Measurements from ENCODE around the gene IFITM2. TPM values are rescaled to one million over a fixed set of nuclear protein-coding genes. Genes with fewer than 3 reads are reported as not detected.
"Not testable (repeated sequence)": the region's sequence is repeated elsewhere in the genome, so short reads cannot be mapped to it uniquely, and the experiment has no call there.

The IFITM2 gene
- total RNA-seq, 2 donors from 2014 or later, result 87.9 to 171 TPM

DNA sequence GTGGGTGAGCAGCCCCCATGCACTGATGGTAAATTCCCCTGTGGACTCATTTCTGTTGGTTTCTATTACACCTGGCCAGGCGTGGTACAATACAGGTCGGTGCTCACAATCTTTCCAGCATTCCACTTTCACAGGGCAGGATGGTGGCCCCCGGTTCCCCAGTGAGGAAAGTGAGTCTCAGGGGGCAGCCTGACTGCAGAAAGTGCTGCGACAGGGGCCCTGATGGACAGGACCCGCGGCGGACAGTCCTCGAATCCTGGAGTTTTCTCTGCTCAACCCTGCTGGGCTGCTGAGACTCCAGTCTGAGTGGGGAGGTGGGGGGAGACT lies 21.8 kb upstream of the IFITM2 start:
- Mint-ChIP-seq H3K4me1 (ENCODE audit: low read depth in 2 of 2) (peaks cover 18 to 42% of the 10 kb centered on the region in 2 donors), H3K4me3 (no peak overlapping the region), H3K27ac (no peak overlapping the region), H3K9me3 (no peaks in the 10 kb centered on the region), H3K36me3 (no peaks in the 10 kb centered on the region), H3K27me3 (peaks cover 20 to 33% of the 10 kb centered on the region in 2 donors)
- ATAC-seq (no peak), DNase-seq (ENCODE audit: low spot score) (no peak)

DNA sequence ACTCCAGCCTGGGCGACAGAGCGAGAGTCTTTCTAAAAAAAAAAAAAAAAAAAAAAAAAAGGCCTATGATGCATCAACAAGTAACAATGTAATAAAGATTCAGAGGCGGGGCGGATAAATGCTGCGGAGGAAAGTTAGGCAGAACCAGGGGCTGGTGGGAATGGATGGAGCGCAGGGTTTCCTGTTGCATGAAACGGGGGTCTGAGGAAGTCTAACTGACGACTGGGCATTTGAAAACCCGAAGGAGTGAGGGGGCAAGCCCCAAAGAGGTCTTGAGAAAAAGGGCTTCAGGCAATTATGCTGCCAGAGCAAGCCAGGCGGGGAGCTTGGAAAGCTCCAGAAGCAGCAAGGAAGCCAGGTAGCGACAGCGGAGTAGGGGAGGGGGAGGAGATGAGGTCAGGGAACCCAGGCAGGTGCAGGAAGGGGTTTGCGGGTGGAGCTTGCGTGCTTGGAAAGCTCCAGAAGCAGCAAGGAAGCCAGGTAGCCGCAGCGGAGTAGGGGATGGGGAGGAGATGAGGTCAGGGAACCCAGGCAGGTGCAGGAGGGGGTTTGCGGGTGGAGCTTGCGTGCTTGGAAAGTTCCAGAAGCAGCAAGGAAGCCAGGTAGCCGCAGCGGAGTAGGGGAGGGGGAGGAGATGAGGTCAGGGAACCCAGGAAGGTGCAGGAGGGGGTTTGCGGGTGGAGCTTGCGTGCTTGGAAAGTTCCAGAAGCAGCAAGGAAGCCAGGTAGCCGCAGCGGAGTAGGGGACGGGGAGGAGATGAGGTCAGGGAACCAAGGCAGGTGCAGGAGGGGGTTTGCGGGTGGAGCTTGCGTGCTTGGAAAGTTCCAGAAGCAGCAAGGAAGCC lies 20.4 kb upstream of the IFITM2 start:
- Mint-ChIP-seq H3K27me3 (peaks cover 13 to 25% of the 10 kb centered on the region in 2 donors), H3K27ac (peak overlapping the region; percentile 51 to 68), H3K4me3 (peak overlapping the region; percentile 90), H3K4me1 (ENCODE audit: low read depth in 2 of 2) (peaks cover 19 to 36% of the 10 kb centered on the region in 2 donors)
- H3K36me3 Mint-ChIP-seq; ATAC-seq; H3K9me3 Mint-ChIP-seq; DNase-seq (ENCODE audit: low spot score): not testable (repeated sequence)

DNA sequence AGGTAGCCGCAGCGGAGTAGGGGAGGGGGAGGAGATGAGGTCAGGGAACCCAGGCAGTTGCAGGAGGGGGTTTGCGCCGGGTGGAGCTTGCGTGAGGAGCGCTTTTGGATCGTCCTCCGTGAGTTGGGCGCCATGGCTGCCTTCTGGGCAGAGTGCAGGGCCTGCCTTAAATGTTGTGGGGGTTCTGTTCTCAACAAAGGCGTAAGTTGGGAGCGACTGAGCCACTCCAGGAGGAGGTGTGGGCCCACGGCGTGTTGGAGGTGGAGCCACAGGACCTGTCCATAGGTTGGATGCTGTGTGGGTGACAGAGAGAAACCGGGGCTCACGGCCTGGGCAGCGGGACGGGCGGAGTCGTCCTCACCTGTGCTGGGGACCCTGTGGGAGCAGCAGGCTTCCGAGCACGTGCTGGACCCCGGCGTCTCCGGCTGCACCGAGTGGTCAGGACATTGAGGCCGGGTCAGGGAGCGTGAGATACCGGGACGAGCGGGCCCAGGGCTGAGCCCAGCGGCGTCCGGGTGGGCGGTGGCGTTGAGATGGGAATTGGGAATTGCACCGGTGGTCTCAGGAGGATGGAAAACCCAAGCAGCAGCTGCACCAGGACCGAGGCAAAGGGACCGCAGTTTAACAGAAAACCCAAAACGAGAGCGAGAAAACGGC lies 19.7 kb upstream of the IFITM2 start:
- Mint-ChIP-seq H3K9me3 (no peaks in the 10 kb centered on the region), H3K4me1 (ENCODE audit: low read depth in 2 of 2) (peaks cover 19 to 29% of the 10 kb centered on the region in 2 donors)

DNA sequence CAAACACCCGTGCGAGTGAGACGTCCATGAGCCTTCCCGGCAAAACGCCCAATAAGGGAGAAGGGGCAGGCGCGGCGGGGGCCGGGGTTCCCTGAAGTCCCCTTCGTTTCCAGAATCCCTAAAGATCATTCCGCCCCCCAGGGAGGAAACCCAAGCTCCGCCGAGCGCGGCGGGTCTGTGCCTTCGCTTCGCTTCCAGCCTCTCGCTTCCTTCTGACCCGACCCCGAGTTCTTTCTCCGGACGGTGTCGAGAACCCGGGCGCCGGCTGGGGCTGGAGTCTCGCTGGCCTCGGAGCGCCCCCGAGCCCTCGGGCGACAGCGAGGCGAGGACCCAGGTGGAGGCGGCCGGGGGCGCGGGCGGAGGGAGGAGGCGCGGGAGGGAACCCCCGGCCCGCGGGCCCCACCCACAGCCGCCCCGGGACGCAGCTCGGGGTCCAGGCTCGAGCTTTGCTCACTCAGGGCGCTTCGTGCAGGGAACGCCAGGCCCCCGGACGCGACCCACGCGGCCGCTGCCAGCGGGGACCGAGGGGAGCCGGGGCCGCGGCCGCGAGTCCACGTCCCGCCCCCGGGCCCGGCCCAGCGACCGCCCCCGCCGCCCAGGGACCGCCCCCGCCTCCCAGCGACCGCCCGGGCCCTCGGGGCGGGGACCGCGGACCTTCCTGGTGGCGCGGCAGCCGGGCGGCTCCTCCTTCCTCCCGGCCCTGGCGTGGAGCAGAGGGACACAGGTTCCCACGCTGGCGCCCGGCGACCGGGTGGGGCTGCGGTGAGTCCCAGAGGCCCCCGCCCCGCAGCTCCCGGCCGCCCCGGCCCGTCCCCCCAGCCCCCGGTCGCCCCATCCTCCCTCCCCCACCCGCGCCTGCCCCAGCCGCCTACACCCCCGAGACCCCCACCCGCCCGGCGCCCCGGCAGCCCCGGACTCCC lies 18.9 kb upstream of the IFITM2 start, which contains the start of gene PGGHG:
PGGHG (plus strand) TSS at position 649 of the 920 bp plus-strand sequence. CDS start 691 bp downstream, outside the sequence.
- peak within 1 kb of the TSS; percentile 51 to 68 for H3K27ac Mint-ChIP-seq
- H3K36me3 Mint-ChIP-seq, result no peaks in the 10 kb centered on the region
- ATAC-seq (peak; percentile 86 to 92), DNase-seq (ENCODE audit: low spot score) (peak; percentile 85)
- H3K4me1 Mint-ChIP-seq (ENCODE audit: low read depth in 2 of 2), result peaks cover 15 to 24% of the 10 kb centered on the region in 2 donors
- peak within 1 kb of the TSS; percentile 90 for H3K4me3 Mint-ChIP-seq
- H3K9me3 Mint-ChIP-seq, result no peaks in the 10 kb centered on the region
- H3K27me3 Mint-ChIP-seq, result peaks cover 2 to 16% of the 10 kb centered on the region in 2 donors

More for the DNA sequence above, 19.7 kb upstream of the IFITM2 start:
- ATAC-seq (no peak), DNase-seq (ENCODE audit: low spot score) (peak; percentile 49)
- peak overlapping the region; percentile 90 for H3K4me3 Mint-ChIP-seq
- H3K27me3 Mint-ChIP-seq, result peaks cover 5 to 19% of the 10 kb centered on the region in 2 donors
- peak overlapping the region; percentile 51 to 68 for H3K27ac Mint-ChIP-seq
- no peaks in the 10 kb centered on the region for H3K36me3 Mint-ChIP-seq

DNA sequence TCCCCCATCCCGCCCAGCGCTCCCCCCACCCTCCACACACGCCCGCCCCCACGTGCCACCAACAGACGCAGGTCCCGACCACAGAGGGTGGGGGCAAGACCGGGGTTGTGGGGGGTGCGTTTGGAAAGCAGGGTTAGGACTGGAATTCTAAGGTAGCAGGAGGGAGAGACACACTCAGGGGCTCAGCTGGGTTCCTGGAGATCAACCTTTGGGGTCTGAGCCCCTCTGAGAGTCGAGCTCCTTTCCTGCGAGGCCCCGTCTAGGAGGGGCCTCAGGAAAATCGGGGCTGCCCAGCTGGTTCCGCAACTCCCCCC lies 18.3 kb upstream of the IFITM2 start:
- ATAC-seq (peak in 1 of 2 donors; percentile 1), DNase-seq (ENCODE audit: low spot score) (peak; percentile 56)
- Mint-ChIP-seq H3K9me3 (no peaks in the 10 kb centered on the region), H3K4me3 (peak overlapping the region; percentile 59), H3K36me3 (no peaks in the 10 kb centered on the region), H3K4me1 (ENCODE audit: low read depth in 2 of 2) (peaks cover 13 to 23% of the 10 kb centered on the region in 2 donors), H3K27ac (no peak overlapping the region), H3K27me3 (peaks cover 0 to 15% of the 10 kb centered on the region in 2 donors)

DNA sequence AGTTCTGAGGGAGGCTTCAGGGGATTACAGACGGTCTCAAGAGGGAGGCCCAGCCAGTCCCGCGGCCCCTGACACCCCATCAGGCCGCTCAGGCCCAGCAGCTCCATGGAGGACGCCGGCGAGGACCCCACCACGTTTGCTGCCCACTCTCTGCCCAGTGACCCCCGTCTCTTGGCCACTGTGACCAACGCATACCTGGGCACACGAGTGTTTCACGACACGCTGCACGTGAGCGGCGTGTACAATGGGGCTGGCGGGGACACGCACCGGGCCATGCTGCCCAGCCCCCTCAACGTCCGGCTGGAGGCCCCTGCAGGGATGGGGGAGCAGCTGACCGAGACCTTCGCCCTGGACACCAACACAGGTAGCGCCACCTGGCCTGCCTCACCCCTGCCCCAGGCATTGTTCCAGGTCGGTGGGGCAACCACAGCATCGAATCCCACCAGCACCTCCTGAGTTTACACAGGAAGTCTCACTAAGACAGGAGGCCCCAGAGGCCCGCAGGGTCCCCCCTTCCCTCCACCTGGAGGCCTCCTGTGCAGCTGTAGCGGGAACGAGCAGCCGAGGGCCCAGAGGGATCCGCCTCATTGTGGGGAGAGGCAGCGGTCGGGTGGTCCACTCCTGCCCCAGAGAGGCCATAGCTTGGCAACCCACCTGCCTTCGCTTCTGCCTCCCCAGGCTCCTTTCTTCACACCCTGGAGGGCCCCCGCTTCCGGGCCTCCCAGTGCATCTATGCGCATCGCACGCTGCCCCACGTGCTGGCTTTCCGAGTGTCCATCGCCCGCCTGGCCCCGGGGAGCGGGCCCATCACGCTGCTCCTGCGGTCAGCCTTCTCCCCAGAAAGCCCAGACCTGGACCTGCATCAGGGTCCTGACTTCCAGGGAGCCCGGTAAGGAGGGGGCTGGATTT lies 17.6 kb upstream of the IFITM2 start:
- Mint-ChIP-seq H3K4me1 (ENCODE audit: low read depth in 2 of 2) (peaks cover 13 to 22% of the 10 kb centered on the region in 2 donors), H3K4me3 (peak overlapping the region; percentile 59), H3K9me3 (no peaks in the 10 kb centered on the region), H3K27me3 (peaks cover 0 to 14% of the 10 kb centered on the region in 2 donors), H3K36me3 (no peaks in the 10 kb centered on the region), H3K27ac (no peak overlapping the region)
- DNase-seq (ENCODE audit: low spot score), result peak; percentile 53
- no peak for ATAC-seq

DNA sequence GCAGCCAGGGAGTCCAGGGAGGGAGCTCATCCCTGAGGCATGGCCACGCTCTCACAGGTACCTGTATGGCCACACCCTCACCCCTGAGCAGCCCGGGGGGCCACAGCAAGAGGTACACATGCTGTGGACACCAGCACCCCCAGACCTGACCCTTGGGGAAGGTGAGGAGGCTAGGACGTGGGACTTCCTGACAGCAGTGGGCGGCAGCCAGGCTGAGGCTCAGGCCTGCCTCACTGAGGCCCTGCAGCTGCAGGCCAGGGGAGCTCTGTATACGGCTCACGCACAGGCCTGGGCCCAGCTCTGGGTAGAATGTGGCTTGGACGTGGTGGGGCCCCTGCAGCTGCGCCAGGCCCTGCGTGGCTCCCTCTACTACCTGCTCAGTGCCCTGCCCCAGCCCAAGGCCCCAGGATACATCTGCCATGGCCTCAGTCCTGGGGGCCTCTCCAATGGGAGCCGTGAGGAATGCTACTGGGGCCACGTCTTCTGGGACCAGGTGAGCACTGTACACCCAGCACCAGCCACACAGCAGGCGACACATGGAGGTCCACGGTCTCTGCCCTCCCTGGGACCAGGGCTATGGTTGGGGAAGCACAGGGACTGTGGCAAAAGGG lies 16.9 kb upstream of the IFITM2 start:
- ATAC-seq (no peak), DNase-seq (ENCODE audit: low spot score) (peak; percentile 57)
- Mint-ChIP-seq H3K4me3 (peak overlapping the region; percentile 59), H3K4me1 (ENCODE audit: low read depth in 2 of 2) (peaks cover 13 to 21% of the 10 kb centered on the region in 2 donors), H3K9me3 (no peaks in the 10 kb centered on the region), H3K27ac (no peak overlapping the region), H3K27me3 (peaks cover 0 to 12% of the 10 kb centered on the region in 2 donors), H3K36me3 (no peaks in the 10 kb centered on the region)

DNA sequence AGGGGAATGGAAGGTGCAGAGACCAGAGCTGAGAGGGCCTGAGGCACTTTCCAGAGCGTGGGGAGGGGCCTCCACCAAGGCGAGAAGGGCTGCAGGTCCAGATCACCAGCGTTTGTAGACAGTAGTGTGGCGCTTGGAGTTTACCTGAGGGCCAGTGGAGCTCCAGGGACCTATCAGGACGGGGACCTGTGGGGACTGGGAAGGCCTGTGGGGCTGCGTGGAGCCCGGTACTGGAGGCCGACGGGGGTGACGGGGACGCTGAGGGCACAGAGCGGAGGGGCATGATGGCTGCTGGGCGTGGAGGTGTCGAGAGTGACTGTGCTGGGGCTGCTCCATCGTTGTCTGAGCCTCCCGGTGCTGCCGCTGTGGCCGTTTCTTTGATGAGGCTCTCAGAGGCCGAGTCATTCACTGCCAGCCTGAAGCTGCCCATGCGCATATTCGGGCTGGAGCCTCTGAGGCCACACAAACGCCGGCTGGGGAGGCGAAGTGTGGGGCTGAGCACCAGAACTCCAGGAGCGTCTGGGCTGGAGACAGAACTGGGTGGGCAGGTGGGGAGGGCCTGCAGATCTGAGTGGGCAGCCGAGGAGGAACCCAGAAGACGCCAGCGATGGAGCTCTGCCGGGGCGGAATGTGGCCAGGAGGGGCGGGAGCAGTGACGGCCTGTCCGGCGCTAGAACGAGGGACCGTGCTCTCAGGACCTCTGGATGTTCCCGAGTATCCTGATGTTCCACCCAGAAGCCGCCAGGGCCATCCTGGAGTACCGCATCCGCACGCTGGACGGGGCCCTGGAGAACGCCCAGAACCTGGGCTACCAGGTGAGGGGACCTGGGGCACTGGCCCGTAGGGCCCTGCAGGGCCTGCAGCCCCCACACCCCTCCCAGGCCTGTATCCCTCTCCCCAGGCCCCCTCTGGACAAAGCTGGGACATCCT lies 16.1 kb upstream of the IFITM2 start:
- no peak overlapping the region for H3K4me3 Mint-ChIP-seq
- H3K36me3 Mint-ChIP-seq, result no peaks in the 10 kb centered on the region
- no peaks in the 10 kb centered on the region for H3K9me3 Mint-ChIP-seq
- DNase-seq (ENCODE audit: low spot score) (peak; percentile 56), ATAC-seq (no peak)
- H3K27ac Mint-ChIP-seq, result no peak overlapping the region
- H3K4me1 Mint-ChIP-seq (ENCODE audit: low read depth in 2 of 2), result peaks cover 13 to 21% of the 10 kb centered on the region in 2 donors
- H3K27me3 Mint-ChIP-seq, result peaks cover 0 to 7% of the 10 kb centered on the region in 2 donors

DNA sequence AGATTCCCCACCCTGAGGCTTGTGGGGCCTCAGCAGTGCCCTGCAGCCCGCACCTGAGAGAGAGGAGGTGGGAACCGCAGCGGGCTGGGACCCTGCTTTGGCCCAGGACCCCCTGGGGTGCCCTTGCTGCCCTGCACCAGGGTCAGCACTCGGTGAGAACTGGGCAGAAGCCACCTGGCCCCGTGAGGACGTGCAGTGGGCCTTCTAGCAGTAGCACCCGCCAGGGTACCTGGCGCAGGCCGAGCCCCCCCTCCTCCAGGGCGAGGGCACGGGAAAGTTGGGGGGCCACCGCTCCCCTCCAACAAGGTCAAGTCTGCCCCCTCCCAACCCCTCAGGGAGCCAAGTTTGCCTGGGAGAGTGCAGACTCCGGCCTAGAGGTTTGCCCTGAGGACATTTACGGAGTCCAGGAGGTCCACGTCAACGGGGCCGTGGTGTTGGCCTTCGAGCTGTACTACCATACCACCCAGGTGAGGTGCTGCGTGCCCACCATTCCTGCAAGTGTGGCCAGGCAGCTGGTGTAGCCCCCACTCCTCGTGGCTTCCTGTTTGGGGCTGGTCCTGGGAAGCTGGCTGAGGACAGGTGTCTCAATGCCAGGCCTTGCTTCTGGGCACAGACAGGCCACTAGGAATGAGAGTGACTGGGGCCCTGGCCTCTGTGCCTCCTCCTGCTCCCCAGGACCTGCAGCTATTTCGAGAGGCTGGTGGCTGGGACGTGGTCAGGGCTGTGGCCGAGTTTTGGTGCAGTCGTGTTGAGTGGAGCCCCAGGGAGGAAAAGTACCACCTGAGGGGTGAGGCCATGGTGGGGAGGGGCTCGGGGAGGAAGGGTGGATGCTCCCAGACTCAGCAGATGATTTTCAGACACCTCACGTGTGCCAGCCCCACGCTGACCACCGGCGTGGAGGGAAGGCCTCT lies 15.2 kb upstream of the IFITM2 start:
- Mint-ChIP-seq H3K4me3 (no peak overlapping the region), H3K36me3 (no peaks in the 10 kb centered on the region), H3K4me1 (ENCODE audit: low read depth in 2 of 2) (peaks cover 20 to 23% of the 10 kb centered on the region in 2 donors), H3K27me3 (peaks cover 0 to 3% of the 10 kb centered on the region in 2 donors), H3K27ac (no peak overlapping the region), H3K9me3 (no peaks in the 10 kb centered on the region)
- DNase-seq (ENCODE audit: low spot score) (no peak), ATAC-seq (no peak)

DNA sequence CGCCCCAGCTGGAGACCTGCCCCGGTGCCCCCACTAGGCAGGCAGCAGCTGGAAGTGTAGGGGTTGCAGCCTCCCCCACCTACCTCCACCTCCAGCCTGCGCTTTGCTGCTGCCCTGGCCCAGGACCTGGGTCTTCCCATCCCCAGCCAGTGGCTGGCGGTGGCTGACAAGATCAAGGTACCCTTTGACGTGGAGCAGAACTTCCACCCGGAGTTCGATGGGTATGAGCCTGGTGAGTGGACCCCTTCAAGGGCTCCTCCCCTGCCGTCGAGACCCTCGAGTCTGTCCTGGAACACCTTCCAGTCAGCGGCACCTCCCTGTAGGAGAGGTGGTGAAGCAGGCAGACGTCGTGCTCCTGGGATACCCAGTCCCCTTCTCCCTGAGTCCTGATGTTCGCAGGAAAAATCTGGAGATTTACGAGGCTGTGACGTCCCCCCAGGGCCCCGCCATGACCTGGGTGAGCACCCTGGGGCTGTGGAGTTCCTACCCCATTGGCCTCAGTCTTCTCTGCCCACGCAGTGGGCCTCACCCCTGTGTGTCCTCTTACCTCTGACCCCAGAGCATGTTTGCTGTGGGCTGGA lies 14.3 kb upstream of the IFITM2 start:
- H3K27me3 Mint-ChIP-seq, result no peaks in the 10 kb centered on the region
- ATAC-seq, result no peak
- no peak for DNase-seq (ENCODE audit: low spot score)
- H3K4me3 Mint-ChIP-seq, result no peak overlapping the region
- no peaks in the 10 kb centered on the region for H3K36me3 Mint-ChIP-seq
- no peak overlapping the region for H3K27ac Mint-ChIP-seq
- H3K9me3 Mint-ChIP-seq, result no peaks in the 10 kb centered on the region
- H3K4me1 Mint-ChIP-seq (ENCODE audit: low read depth in 2 of 2), result peaks cover 17 to 20% of the 10 kb centered on the region in 2 donors
